ENCODE data around the gene CHAC2. TPM values are rescaled to one million over a fixed set of nuclear protein-coding genes. Genes with fewer than 3 reads are reported as not detected.

CHAC2 gene
- total and polyA plus RNA-seq, 2 of the 13 experiments (the other 11 are each of a cell fraction or from before 2014, with no cell fraction given), result 1.7 to 10.7 TPM

DNA sequence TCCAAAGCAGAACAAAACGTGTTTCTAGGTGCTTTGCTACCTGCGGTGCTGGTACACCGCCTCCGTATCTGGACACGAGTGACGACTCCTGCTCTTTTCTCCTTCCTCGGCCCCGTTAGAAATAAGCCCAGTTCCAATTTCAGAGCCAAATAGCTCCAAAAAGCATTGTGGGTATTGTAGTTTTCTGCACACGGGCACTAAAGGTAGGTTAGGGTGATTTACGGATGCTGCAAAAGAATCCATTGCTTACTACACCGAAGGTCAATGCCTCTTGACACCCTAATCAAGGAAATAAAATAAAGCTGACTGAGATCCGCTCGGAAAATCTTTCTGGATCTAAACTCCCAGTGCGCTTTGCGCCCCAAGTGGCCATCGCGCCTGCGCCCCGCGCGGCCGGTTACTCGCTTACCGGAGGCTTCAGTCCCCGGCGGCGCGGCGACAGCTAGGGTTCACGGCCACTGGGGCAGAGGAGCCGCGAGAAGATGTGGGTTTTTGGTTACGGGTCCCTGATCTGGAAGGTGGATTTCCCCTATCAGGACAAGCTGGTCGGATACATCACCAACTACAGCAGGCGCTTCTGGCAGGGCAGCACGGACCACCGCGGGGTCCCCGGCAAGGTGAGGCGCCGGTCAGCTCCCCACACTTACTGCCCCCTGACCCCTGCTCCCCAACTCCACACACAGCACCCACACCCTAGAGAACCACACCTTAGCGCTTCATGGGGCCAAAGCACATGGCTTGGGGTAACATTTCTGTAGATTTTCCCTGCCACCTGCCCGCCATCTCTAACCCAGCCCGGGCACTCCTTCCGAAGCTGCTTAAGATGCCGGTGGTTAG lies at the start of gene CHAC2 (continued):
- TF ChIP-seq, protein P1, sequence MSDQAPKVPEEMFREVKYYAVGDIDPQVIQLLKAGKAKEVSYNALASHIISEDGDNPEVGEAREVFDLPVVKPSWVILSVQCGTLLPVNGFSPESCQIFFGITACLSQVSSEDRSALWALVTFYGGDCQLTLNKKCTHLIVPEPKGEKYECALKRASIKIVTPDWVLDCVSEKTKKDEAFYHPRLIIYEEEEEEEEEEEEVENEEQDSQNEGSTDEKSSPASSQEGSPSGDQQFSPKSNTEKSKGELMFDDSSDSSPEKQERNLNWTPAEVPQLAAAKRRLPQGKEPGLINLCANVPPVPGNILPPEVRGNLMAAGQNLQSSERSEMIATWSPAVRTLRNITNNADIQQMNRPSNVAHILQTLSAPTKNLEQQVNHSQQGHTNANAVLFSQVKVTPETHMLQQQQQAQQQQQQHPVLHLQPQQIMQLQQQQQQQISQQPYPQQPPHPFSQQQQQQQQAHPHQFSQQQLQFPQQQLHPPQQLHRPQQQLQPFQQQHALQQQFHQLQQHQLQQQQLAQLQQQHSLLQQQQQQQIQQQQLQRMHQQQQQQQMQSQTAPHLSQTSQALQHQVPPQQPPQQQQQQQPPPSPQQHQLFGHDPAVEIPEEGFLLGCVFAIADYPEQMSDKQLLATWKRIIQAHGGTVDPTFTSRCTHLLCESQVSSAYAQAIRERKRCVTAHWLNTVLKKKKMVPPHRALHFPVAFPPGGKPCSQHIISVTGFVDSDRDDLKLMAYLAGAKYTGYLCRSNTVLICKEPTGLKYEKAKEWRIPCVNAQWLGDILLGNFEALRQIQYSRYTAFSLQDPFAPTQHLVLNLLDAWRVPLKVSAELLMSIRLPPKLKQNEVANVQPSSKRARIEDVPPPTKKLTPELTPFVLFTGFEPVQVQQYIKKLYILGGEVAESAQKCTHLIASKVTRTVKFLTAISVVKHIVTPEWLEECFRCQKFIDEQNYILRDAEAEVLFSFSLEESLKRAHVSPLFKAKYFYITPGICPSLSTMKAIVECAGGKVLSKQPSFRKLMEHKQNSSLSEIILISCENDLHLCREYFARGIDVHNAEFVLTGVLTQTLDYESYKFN (CRISPR knock-in tag; conservative IDR thresholded peaks at IDR 0.05), result no peak
- peak; percentile 53 for TF ChIP-seq SRSF1 (optimal IDR thresholded peaks at IDR 0.05; ENCODE audit: low read depth, low read length)
- no peak for TF ChIP-seq ZNF251 (CRISPR knock-in tag; IDR thresholded peaks at IDR 0.05)
- TF ChIP-seq, protein P2, sequence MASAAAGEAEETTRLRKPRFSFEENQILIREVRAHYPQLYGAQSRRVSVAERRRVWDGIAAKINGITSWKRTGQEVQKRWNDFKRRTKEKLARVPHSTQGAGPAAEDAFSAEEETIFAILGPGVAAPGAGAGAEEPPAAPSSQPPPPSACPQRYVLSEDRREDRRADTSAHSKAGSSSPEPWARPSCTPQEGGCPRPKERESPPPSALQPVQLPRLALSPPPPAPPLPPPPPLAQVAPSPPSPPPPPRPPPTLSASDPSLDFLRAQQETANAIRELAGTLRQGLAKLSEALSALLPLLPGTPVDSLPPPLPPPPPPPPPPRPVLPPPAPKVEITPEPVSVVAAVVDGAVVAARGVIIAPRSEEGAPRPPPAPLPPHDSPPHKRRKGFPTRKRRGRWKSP (CRISPR knock-in tag; IDR thresholded peaks at IDR 0.05), result peak; percentile 59; the same call in 1 of the 2 replicates
- no peak for TF ChIP-seq MAFF (IDR thresholded peaks at IDR 0.05; ENCODE audit: low read depth, low read length)
- no peak for TF ChIP-seq NAIF1 (CRISPR knock-in tag; IDR thresholded peaks at IDR 0.05; ENCODE audit: borderline replicate concordance)
- TF ChIP-seq PLRG1 (conservative IDR thresholded peaks at IDR 0.05), result no peak
- TF ChIP-seq, protein P3, sequence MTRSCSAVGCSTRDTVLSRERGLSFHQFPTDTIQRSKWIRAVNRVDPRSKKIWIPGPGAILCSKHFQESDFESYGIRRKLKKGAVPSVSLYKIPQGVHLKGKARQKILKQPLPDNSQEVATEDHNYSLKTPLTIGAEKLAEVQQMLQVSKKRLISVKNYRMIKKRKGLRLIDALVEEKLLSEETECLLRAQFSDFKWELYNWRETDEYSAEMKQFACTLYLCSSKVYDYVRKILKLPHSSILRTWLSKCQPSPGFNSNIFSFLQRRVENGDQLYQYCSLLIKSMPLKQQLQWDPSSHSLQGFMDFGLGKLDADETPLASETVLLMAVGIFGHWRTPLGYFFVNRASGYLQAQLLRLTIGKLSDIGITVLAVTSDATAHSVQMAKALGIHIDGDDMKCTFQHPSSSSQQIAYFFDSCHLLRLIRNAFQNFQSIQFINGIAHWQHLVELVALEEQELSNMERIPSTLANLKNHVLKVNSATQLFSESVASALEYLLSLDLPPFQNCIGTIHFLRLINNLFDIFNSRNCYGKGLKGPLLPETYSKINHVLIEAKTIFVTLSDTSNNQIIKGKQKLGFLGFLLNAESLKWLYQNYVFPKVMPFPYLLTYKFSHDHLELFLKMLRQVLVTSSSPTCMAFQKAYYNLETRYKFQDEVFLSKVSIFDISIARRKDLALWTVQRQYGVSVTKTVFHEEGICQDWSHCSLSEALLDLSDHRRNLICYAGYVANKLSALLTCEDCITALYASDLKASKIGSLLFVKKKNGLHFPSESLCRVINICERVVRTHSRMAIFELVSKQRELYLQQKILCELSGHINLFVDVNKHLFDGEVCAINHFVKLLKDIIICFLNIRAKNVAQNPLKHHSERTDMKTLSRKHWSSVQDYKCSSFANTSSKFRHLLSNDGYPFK (CRISPR knock-in tag; IDR thresholded peaks at IDR 0.05; ENCODE audit: borderline replicate concordance), result peak; percentile 57; the same call in 1 of the 2 replicates
- no peak for TF ChIP-seq ZNF777 (CRISPR knock-in tag; IDR thresholded peaks at IDR 0.05)
- no peak for TF ChIP-seq ZNF256 (CRISPR knock-in tag; conservative IDR thresholded peaks at IDR 0.05)
- TF ChIP-seq AGO2 (optimal IDR thresholded peaks at IDR 0.05; ENCODE audit: low read depth, low read length), result peak; percentile 96
- no peak for TF ChIP-seq MED8 (CRISPR knock-in tag; IDR thresholded peaks at IDR 0.05; ENCODE audit: insufficient replicate concordance)
- no peak for TF ChIP-seq ZNF839 (CRISPR knock-in tag; IDR thresholded peaks at IDR 0.05; ENCODE audit: borderline replicate concordance)
- TF ChIP-seq, protein P4, sequence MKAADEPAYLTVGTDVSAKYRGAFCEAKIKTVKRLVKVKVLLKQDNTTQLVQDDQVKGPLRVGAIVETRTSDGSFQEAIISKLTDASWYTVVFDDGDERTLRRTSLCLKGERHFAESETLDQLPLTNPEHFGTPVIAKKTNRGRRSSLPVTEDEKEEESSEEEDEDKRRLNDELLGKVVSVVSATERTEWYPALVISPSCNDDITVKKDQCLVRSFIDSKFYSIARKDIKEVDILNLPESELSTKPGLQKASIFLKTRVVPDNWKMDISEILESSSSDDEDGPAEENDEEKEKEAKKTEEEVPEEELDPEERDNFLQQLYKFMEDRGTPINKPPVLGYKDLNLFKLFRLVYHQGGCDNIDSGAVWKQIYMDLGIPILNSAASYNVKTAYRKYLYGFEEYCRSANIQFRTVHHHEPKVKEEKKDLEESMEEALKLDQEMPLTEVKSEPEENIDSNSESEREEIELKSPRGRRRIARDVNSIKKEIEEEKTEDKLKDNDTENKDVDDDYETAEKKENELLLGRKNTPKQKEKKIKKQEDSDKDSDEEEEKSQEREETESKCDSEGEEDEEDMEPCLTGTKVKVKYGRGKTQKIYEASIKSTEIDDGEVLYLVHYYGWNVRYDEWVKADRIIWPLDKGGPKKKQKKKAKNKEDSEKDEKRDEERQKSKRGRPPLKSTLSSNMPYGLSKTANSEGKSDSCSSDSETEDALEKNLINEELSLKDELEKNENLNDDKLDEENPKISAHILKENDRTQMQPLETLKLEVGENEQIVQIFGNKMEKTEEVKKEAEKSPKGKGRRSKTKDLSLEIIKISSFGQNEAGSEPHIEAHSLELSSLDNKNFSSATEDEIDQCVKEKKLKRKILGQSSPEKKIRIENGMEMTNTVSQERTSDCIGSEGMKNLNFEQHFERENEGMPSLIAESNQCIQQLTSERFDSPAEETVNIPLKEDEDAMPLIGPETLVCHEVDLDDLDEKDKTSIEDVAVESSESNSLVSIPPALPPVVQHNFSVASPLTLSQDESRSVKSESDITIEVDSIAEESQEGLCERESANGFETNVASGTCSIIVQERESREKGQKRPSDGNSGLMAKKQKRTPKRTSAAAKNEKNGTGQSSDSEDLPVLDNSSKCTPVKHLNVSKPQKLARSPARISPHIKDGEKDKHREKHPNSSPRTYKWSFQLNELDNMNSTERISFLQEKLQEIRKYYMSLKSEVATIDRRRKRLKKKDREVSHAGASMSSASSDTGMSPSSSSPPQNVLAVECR (CRISPR knock-in tag; IDR thresholded peaks at IDR 0.05; ENCODE audit: borderline replicate concordance), result peak; percentile 79
- 0 out of 2 replicates have a peak, but pooled peaks have one; percentile 25 for TF ChIP-seq CBX5 (CRISPR knock-in tag; IDR thresholded peaks at IDR 0.05; ENCODE audit: borderline replicate concordance)
- peak; percentile 61; the same call in 1 of the 2 replicates for TF ChIP-seq MYC (CRISPR knock-in tag; IDR thresholded peaks at IDR 0.05; ENCODE audit: borderline replicate concordance)
